Measurements from ENCODE around the gene ZDHHC11B. TPM values are rescaled to one million over a fixed set of nuclear protein-coding genes. Genes with fewer than 3 reads are reported as not detected.
"Not testable (repeated sequence)": the region's sequence is repeated elsewhere in the genome, so short reads cannot be mapped to it uniquely, and the experiment has no call there.

Gene ZDHHC11B
- total RNA-seq, 5 donors from 2014 or later (not counting 1 experiment from before 2014, with no cell fraction given): 2.1 to 20.6 (median 3.6) TPM

GRCh38 chr5:819078-819477 is 34.5 kb upstream of the ZDHHC11B start:
- Histone ChIP-seq H3K36me3 (ENCODE audit: control insufficient read depth in 2 of 2, extremely low read depth in 1 of 2, insufficient read depth in 1 of 2, low read length in 1 of 2) (no peaks in the 10 kb centered on the region), H3K27ac (ENCODE audit: low read length) (no peak overlapping the region), H3K27me3 (replicated peaks in 1 of 2; ENCODE audit: control insufficient read depth in 2 of 2, extremely low read depth in 1 of 2, insufficient read depth in 2 of 2, low read length in 1 of 2) (peaks cover 0 to 3% of the 10 kb centered on the region in 2 experiments), H3K4me1 (ENCODE audit: control insufficient read depth in 1 of 2, extremely low read depth in 1 of 2, insufficient read depth in 2 of 2, low read length in 2 of 2) (no peaks in the 10 kb centered on the region), H3K9me3 (no peaks in the 10 kb centered on the region), H3K4me3 (ENCODE audit: control insufficient read depth in 1 of 2, extremely low read depth in 1 of 2, low read length in 1 of 2) (no peak overlapping the region)
- H3K4me3 Mint-ChIP-seq: no peak overlapping the region
- H3K9me3 Mint-ChIP-seq: peaks cover 0 to 10% (median 8%) of the 10 kb centered on the region in 3 donors
- ATAC-seq (replicated peaks in 1 of 4): no peak
- no peak for DNase-seq
- WGBS (ENCODE audit: insufficient coverage): 95% methylated on average over 3 of the region's 3 CpGs
- peaks cover 0 to 17% of the 10 kb centered on the region in 2 donors for H3K27me3 Mint-ChIP-seq
- peaks cover 18% of the 10 kb centered on the region for H3K36me3 Mint-ChIP-seq
- H3K27ac Mint-ChIP-seq: no peak overlapping the region
- CTCF ChIA-PET: no interaction called here
- POLR2A ChIA-PET: no interaction called here
- H3K4me1 Mint-ChIP-seq: no peaks in the 10 kb centered on the region

GRCh38 chr5:816176-816575 is 31.6 kb upstream of the ZDHHC11B start:
- Mint-ChIP-seq H3K9me3 (peaks cover 0 to 10% (median 8%) of the 10 kb centered on the region in 3 donors), H3K27me3 (peaks cover 0 to 21% of the 10 kb centered on the region in 2 donors), H3K4me1 (no peaks in the 10 kb centered on the region), H3K4me3 (no peak overlapping the region), H3K27ac (no peak overlapping the region), H3K36me3 (peaks cover 9% of the 10 kb centered on the region)
- H3K4me1 ChIP-seq (ENCODE audit: control insufficient read depth in 1 of 2, extremely low read depth in 1 of 2, insufficient read depth in 2 of 2, low read length in 2 of 2): no peaks in the 10 kb centered on the region
- ChIA-PET CTCF (no interaction called here), POLR2A (no interaction called here)
- no peak overlapping the region for H3K4me3 ChIP-seq (ENCODE audit: control insufficient read depth in 1 of 2, extremely low read depth in 1 of 2, low read length in 1 of 2)
- 96% methylated on average over 13 of the region's 15 CpGs for WGBS (ENCODE audit: insufficient coverage)
- no peaks in the 10 kb centered on the region for H3K36me3 ChIP-seq (ENCODE audit: control insufficient read depth in 2 of 2, extremely low read depth in 1 of 2, insufficient read depth in 1 of 2, low read length in 1 of 2)
- no peak for ATAC-seq (replicated peaks in 1 of 4)
- H3K27me3 ChIP-seq (replicated peaks in 1 of 2; ENCODE audit: control insufficient read depth in 2 of 2, extremely low read depth in 1 of 2, insufficient read depth in 2 of 2, low read length in 1 of 2): peaks cover 0 to 3% of the 10 kb centered on the region in 2 experiments
- no peaks in the 10 kb centered on the region for H3K9me3 ChIP-seq
- DNase-seq: no peak
- H3K27ac ChIP-seq (ENCODE audit: low read length): no peak overlapping the region

GRCh38 chr5:815449-815848 is 30.9 kb upstream of the ZDHHC11B start:
- Mint-ChIP-seq H3K36me3 (peaks cover 9% of the 10 kb centered on the region), H3K4me1 (no peaks in the 10 kb centered on the region), H3K27ac (no peak overlapping the region), H3K4me3 (no peak overlapping the region), H3K27me3 (peaks cover 0 to 21% of the 10 kb centered on the region in 2 donors), H3K9me3 (peaks cover 0 to 10% (median 8%) of the 10 kb centered on the region in 3 donors)
- WGBS (ENCODE audit: insufficient coverage): no CpG with 5 or more reads among the region's 3 CpGs
- CTCF ChIA-PET: no interaction called here
- no peak overlapping the region for H3K27ac ChIP-seq (ENCODE audit: low read length)
- no peak overlapping the region for H3K4me3 ChIP-seq (ENCODE audit: control insufficient read depth in 1 of 2, extremely low read depth in 1 of 2, low read length in 1 of 2)
- ATAC-seq (replicated peaks in 1 of 4) (no peak), DNase-seq (no peak)
- peaks cover 0 to 3% of the 10 kb centered on the region in 2 experiments for H3K27me3 ChIP-seq (replicated peaks in 1 of 2; ENCODE audit: control insufficient read depth in 2 of 2, extremely low read depth in 1 of 2, insufficient read depth in 2 of 2, low read length in 1 of 2)
- H3K4me1 ChIP-seq (ENCODE audit: control insufficient read depth in 1 of 2, extremely low read depth in 1 of 2, insufficient read depth in 2 of 2, low read length in 2 of 2): no peaks in the 10 kb centered on the region
- no peaks in the 10 kb centered on the region for H3K9me3 ChIP-seq
- no peaks in the 10 kb centered on the region for H3K36me3 ChIP-seq (ENCODE audit: control insufficient read depth in 2 of 2, extremely low read depth in 1 of 2, insufficient read depth in 1 of 2, low read length in 1 of 2)
- POLR2A ChIA-PET: no interaction called here

- no CpG with 5 or more reads among the region's 5 CpGs for WGBS (ENCODE audit: insufficient coverage)
- CTCF ChIA-PET; DNase-seq; H3K9me3 ChIP-seq; H3K27me3 ChIP-seq (replicated peaks in 1 of 2; ENCODE audit: control insufficient read depth in 2 of 2, extremely low read depth in 1 of 2, insufficient read depth in 2 of 2, low read length in 1 of 2); ATAC-seq (replicated peaks in 1 of 4); H3K4me3 Mint-ChIP-seq; H3K4me3 ChIP-seq (ENCODE audit: control insufficient read depth in 1 of 2, extremely low read depth in 1 of 2, low read length in 1 of 2); H3K36me3 ChIP-seq (ENCODE audit: control insufficient read depth in 2 of 2, extremely low read depth in 1 of 2, insufficient read depth in 1 of 2, low read length in 1 of 2); H3K4me1 ChIP-seq (ENCODE audit: control insufficient read depth in 1 of 2, extremely low read depth in 1 of 2, insufficient read depth in 2 of 2, low read length in 2 of 2); POLR2A ChIA-PET; H3K27ac ChIP-seq (ENCODE audit: low read length); H3K36me3 Mint-ChIP-seq; H3K27ac Mint-ChIP-seq; H3K4me1 Mint-ChIP-seq; H3K9me3 Mint-ChIP-seq: not testable (repeated sequence)
- peaks cover 4 to 16% of the 10 kb centered on the region in 2 donors for H3K27me3 Mint-ChIP-seq
These were observed 29.0 kb upstream of the ZDHHC11B start for GRCh38 chr5:813575-813974.

- H3K27ac ChIP-seq (ENCODE audit: low read length); CTCF ChIA-PET; H3K27me3 ChIP-seq (replicated peaks in 1 of 2; ENCODE audit: control insufficient read depth in 2 of 2, extremely low read depth in 1 of 2, insufficient read depth in 2 of 2, low read length in 1 of 2); H3K9me3 ChIP-seq; ATAC-seq (replicated peaks in 1 of 4); H3K4me3 Mint-ChIP-seq; H3K27ac Mint-ChIP-seq; H3K36me3 ChIP-seq (ENCODE audit: control insufficient read depth in 2 of 2, extremely low read depth in 1 of 2, insufficient read depth in 1 of 2, low read length in 1 of 2); H3K4me1 Mint-ChIP-seq; POLR2A ChIA-PET; H3K4me3 ChIP-seq (ENCODE audit: control insufficient read depth in 1 of 2, extremely low read depth in 1 of 2, low read length in 1 of 2); H3K4me1 ChIP-seq (ENCODE audit: control insufficient read depth in 1 of 2, extremely low read depth in 1 of 2, insufficient read depth in 2 of 2, low read length in 2 of 2); H3K9me3 Mint-ChIP-seq; DNase-seq; H3K36me3 Mint-ChIP-seq: not testable (repeated sequence)
- no CpG with 5 or more reads among the region's 9 CpGs for WGBS (ENCODE audit: insufficient coverage)
- H3K27me3 Mint-ChIP-seq: peaks cover 4 to 17% of the 10 kb centered on the region in 2 donors
These were observed 26.9 kb upstream of the ZDHHC11B start for GRCh38 chr5:811384-811783.

GRCh38 chr5:807719-808514 is 23.4 kb upstream of the ZDHHC11B start:
- H3K27me3 Mint-ChIP-seq: peaks cover 8 to 24% of the 10 kb centered on the region in 2 donors
- CTCF ChIA-PET; H3K4me1 Mint-ChIP-seq; ATAC-seq (replicated peaks in 1 of 4); H3K4me3 ChIP-seq (ENCODE audit: control insufficient read depth in 1 of 2, extremely low read depth in 1 of 2, low read length in 1 of 2); H3K27ac ChIP-seq (ENCODE audit: low read length); H3K4me3 Mint-ChIP-seq; H3K4me1 ChIP-seq (ENCODE audit: control insufficient read depth in 1 of 2, extremely low read depth in 1 of 2, insufficient read depth in 2 of 2, low read length in 2 of 2); DNase-seq; H3K27me3 ChIP-seq (replicated peaks in 1 of 2; ENCODE audit: control insufficient read depth in 2 of 2, extremely low read depth in 1 of 2, insufficient read depth in 2 of 2, low read length in 1 of 2); H3K9me3 ChIP-seq; H3K27ac Mint-ChIP-seq; H3K36me3 ChIP-seq (ENCODE audit: control insufficient read depth in 2 of 2, extremely low read depth in 1 of 2, insufficient read depth in 1 of 2, low read length in 1 of 2); POLR2A ChIA-PET: not testable (repeated sequence)
- H3K9me3 Mint-ChIP-seq: peaks cover 8 to 28% (median 17%) of the 10 kb centered on the region in 3 donors
- WGBS (ENCODE audit: insufficient coverage): no CpG with 5 or more reads among the region's 10 CpGs
- H3K36me3 Mint-ChIP-seq: peaks cover 18% of the 10 kb centered on the region
